ENCODE data around the gene DNAI2. TPM values are rescaled to one million over a fixed set of nuclear protein-coding genes. Genes with fewer than 3 reads are reported as not detected.

Gene DNAI2
- total RNA-seq, 1 donor from 2014 or later, result 6.2 TPM

DNA sequence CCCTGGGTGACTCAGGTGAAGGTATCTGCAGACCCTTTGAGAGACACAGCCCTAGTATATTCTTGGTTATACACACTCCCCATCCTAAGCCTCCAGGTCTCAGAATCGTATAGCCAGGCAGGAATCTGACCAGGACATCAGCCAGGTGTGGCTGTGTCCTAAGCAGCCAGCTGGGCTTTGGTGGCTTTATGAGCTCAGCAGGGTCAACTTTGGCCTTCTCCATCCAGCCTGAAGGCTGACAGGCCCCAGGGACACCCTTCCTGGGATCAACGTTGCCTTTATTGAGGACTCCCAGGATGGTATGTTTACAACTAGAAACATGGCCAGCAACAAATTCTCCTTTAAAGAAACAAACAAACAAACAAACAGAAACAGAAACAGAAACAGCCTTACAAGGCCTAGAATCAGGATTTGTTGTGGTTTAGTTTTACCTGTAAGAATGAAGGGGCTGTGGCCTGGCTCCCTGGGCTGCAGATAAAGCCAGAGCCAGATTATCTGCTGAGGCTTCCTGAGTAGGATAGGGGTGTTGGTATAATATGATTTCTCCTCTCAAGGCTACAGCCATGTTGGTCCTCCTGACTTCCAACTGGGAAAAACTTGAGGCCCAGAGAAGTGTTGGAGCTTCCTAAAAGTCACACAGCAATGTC, 60.5 kb downstream of the DNAI2 start:
- intact Hi-C loops (cut with DNase I), result no loop called here
- peaks cover 10% of the 10 kb centered on the region for H3K27me3 ChIP-seq (ENCODE audit: low read depth)

DNA sequence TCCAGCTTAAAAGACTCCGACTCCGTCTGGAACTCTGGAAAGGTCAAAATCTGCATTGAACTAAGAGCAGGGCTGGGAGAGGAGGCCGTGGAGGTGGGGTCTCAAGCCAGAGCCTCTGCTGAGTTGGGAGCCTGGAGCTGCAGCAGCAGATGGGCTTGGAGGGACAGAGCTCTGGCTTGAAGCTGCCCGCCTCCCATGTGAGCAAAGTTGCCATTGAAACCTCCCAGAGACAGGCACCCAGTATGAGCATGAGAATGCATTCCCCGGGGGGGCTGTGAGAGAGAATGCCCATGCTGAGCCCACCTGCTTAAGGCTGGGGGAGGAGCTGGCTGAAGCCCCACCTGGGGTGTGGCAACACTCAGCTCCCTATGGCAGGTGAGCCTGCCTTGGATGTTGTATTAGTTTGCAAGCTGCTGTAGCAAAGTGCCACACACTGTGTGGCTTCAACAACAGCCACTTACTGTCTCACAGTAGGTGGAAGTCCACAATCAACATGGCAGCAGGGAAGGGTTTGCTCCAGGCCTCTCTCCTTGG, 61.6 kb downstream of the DNAI2 start:
- TF ChIP-seq, protein P1, sequence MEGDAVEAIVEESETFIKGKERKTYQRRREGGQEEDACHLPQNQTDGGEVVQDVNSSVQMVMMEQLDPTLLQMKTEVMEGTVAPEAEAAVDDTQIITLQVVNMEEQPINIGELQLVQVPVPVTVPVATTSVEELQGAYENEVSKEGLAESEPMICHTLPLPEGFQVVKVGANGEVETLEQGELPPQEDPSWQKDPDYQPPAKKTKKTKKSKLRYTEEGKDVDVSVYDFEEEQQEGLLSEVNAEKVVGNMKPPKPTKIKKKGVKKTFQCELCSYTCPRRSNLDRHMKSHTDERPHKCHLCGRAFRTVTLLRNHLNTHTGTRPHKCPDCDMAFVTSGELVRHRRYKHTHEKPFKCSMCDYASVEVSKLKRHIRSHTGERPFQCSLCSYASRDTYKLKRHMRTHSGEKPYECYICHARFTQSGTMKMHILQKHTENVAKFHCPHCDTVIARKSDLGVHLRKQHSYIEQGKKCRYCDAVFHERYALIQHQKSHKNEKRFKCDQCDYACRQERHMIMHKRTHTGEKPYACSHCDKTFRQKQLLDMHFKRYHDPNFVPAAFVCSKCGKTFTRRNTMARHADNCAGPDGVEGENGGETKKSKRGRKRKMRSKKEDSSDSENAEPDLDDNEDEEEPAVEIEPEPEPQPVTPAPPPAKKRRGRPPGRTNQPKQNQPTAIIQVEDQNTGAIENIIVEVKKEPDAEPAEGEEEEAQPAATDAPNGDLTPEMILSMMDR (IDR thresholded peaks at IDR 0.05), result no peak
- no peak for ATAC-seq
- intact Hi-C loops (cut with DNase I), result no loop called here
- no peak for DNase-seq
- Histone ChIP-seq H3K27me3 (ENCODE audit: low read depth) (peaks cover 6% of the 10 kb centered on the region), H3K36me3 (no peaks in the 10 kb centered on the region), H3K4me1 (no peaks in the 10 kb centered on the region), H3K27ac (no peak overlapping the region), H3K4me3 (no peak overlapping the region), H3K9me3 (no peaks in the 10 kb centered on the region)

More for the DNA sequence above, 60.5 kb downstream of the DNAI2 start:
- no peak for ATAC-seq
- no peak for DNase-seq
- Histone ChIP-seq H3K4me3 (no peak overlapping the region), H3K36me3 (no peaks in the 10 kb centered on the region), H3K27ac (no peak overlapping the region), H3K9me3 (no peaks in the 10 kb centered on the region), H3K4me1 (no peaks in the 10 kb centered on the region)
- TF ChIP-seq, protein P1 (IDR thresholded peaks at IDR 0.05), result no peak

DNA sequence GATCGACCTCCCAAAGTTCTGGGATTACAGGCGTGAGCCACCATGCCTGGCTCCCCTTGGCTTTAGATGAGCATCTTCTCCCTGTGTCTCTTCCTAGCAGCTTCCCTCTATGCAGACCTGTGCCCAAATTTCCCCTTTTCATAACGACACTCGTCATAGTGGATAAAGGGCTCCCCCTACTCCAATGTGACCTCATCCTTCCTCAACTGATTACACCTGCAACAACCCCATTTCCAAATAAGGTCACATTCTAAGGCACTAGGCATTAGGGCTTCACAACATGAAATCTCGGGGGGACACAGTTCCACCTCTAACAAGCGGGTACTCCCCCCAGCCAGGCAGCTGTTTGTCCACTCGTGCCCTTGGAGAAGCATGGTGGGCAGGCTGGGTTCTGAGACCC, 62.3 kb downstream of the DNAI2 start:
- no peaks in the 10 kb centered on the region for H3K9me3 ChIP-seq
- intact Hi-C loops (cut with DNase I), result no loop called here
- no peaks in the 10 kb centered on the region for H3K4me1 ChIP-seq
- DNase-seq, result no peak
- H3K36me3 ChIP-seq, result no peaks in the 10 kb centered on the region
- TF ChIP-seq, protein P1 (IDR thresholded peaks at IDR 0.05), result no peak
- ATAC-seq, result no peak
- H3K27ac ChIP-seq, result no peak overlapping the region
- H3K4me3 ChIP-seq, result no peak overlapping the region
- H3K27me3 ChIP-seq (ENCODE audit: low read depth), result peaks cover 11% of the 10 kb centered on the region

DNA sequence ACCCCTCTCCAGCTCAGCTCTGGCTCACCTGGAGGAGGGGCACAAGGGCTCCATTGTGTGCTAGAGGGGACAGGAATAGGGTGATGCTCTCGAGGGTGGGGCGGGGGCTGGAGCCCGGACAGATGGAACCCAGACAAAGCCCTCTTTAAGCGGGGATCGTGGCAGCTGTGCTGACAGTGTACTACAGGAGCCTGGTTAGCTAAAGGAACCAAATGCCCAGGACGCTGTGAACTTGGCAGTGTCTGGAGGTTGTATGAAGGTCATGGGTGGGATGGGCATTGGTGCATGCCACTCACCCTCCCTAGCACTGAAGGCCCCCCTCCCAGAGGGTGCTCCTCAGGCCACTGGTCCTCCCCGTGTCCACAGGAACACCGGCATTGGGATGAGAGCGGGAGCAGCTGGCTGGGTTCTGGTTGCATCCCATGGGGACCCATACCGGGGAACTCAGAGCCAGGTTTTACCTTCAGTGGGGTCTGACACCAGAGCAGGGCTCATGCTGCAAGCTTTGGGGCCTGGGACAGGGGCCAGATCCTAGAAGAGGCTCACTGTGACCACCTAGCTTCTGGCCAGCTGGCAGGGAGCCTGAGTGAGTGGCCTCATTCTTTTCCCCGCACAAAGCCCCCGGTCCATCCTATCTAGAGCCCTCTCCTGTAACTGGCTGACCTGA, 63.9 kb downstream of the DNAI2 start:
- Histone ChIP-seq H3K4me3 (no peak overlapping the region), H3K36me3 (no peaks in the 10 kb centered on the region), H3K27ac (no peak overlapping the region), H3K4me1 (no peaks in the 10 kb centered on the region), H3K9me3 (no peaks in the 10 kb centered on the region), H3K27me3 (ENCODE audit: low read depth) (peaks cover 17% of the 10 kb centered on the region)
- ATAC-seq, result no peak
- TF ChIP-seq, protein P1 (IDR thresholded peaks at IDR 0.05), result no peak
- intact Hi-C loops (cut with DNase I), result no loop called here
- DNase-seq, result no peak

DNA sequence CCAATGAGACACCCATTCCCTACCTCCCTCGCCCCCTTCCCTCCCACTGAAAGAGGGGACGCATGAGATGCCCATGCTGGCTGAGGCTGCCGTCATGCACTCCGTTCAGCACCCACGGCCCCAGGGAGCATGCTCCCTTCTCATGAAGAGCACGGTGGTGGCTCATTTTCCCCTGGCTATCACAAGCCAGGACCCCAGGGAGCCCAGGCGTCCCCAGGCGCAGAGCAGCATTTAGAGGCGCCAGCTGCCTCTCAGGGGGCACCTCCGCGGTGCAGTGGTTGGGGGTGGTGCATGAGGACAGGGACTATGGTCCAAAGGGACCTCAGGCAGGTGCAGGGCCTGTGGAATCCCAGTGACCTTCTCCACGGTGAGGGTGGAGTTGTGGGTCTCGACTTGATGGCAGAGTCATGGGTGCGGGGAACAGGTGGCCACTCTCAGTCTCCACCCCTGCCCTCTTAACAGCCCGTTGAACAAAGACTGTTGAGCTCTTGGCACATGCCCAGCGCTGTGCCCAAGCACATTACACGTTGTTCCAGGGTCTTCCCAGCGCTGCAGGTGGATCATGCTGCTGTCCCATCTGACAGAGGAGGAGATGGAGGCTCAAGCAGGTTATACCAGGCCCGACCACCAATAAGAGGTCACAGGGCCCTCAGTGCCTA, 65.6 kb downstream of the DNAI2 start:
- TF ChIP-seq, protein P1 (IDR thresholded peaks at IDR 0.05), result no peak
- no peaks in the 10 kb centered on the region for H3K36me3 ChIP-seq
- no peaks in the 10 kb centered on the region for H3K4me1 ChIP-seq
- H3K4me3 ChIP-seq, result no peak overlapping the region
- H3K9me3 ChIP-seq, result no peaks in the 10 kb centered on the region
- H3K27me3 ChIP-seq (ENCODE audit: low read depth), result peaks cover 21% of the 10 kb centered on the region
- intact Hi-C loops (cut with DNase I), result no loop called here
- DNase-seq (no peak), ATAC-seq (peak in 1 of 2 donors; percentile 5)
- no peak overlapping the region for H3K27ac ChIP-seq

All from lower lobe of right lung (tissue), 2 donors.